ENCODE data around the gene FBN1.

DNA sequence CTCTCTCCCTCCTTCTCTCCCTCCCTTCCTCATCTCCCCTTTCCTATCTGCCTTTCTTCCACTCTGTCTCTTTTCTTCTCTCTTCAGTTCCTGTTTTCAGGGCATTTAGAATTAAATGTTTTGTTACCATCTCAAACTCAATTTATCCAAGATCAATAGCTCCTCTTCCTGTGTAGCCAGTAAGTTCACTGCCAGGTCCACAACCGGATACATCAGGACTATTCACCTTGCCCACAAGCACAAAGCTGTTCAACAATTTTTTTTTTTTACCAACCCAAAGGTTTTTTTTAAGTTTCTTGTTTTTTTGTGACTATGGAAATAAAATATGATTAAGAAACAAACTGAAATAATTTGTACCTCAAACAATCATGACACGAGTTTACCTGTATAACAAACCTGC lies 26.1 kb downstream of the FBN1 start:
- TF ChIP-seq CTCF (IDR thresholded peaks at IDR 0.05) (no peak), POLR2A (IDR thresholded peaks at IDR 0.05) (no peak)

Data from sigmoid colon (tissue), 3 donors.